SH-SY5Y (cell line): ENCODE results near the gene ITGAX.

Source experiments
- GATA2 ChIP-seq: IDR thresholded peaks from 2 replicates; pipeline ENCODE4 v1.6.1; 2011; ENCODE audit warnings: mild to moderate bottlenecking, low read depth, low read length
- GATA3 ChIP-seq: IDR thresholded peaks from 2 replicates; pipeline ENCODE4 v1.6.1; 2011; ENCODE audit warnings: low read depth, mild to moderate bottlenecking, low read length, moderate library complexity

DNA sequence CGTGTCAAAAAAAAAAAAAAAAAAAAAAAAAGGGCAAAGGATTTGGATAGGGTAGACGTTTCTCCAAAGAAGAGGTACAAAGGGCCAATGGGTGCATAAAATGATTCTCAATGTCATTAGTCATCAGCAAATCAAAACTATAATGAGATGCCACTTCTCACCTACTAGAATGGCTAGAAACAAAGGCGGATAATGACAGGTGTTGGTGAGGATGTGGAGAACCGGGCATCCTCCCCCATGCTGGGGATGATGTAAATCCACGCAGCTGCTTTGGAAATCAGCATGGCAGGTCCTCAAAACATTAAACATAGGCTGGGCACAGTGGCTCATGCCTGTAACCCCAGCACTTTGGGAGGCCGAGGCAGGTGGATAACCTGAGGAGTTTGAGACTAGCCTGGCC, 9.4 kb downstream of the ITGAX start:
- TF ChIP-seq GATA2 (no peak), GATA3 (no peak)
